GM12875 (cell line): ENCODE measurements around the gene SPIRE1.

Source experiments
- H3K4me3 ChIP-seq: one replicate; pipeline ENCODE4 v1.5.1; 2011; ENCODE audit warnings: low read depth, low read length, control low read depth
- TF ChIP-seq, protein P1 (sequence below): IDR thresholded peaks from 2 replicates; pipeline ENCODE4 v1.5.1; 2011; ENCODE audit warnings: low read depth, mild to moderate bottlenecking, control low read depth, inconsistent platforms, low read length, moderate library complexity, borderline replicate concordance; ENCODE audit not compliant: insufficient read depth

SPIRE1 gene

DNA sequence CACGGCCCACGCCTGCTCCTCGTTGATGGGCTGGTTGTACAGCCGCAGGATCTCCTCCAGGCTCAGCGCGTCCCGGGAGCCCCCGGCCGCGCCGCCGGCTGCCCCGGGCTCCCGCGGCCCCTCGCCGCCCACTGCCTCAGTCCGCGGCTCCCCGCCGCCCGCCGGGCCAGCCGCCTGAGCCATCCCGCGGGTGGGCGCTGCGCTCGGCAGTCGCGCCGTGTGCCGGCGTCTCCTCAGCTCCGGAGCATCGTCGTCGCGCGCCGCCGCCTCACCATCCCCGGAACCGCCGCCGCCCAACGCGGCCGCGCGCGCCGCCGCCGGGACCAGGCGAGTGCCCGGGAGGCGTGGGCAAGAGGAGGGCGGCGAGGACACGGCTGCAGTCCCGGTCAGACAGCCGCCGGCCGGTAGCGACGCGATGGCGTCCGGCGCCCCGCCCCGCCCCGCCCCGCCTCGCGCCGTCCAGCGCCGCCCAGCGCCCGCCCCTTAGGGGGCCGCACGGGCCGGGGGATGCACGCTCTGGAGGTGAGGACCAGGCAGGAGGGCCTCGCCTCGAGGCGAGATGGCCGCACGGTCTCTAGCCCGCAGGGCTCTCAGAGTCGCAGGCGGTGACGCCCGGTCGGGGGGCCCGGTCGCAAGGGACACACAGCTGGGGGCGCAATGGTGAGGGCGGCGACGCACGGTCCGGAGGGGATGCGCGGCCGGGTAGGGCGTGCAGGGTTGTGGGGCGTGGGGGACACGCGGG lies at the start of gene SPIRE1:
TSS of gene SPIRE1 (minus strand) at position 424 of the 742 bp plus-strand sequence. CDS start at position 183, 241 bp downstream.
- TF ChIP-seq, protein P1, sequence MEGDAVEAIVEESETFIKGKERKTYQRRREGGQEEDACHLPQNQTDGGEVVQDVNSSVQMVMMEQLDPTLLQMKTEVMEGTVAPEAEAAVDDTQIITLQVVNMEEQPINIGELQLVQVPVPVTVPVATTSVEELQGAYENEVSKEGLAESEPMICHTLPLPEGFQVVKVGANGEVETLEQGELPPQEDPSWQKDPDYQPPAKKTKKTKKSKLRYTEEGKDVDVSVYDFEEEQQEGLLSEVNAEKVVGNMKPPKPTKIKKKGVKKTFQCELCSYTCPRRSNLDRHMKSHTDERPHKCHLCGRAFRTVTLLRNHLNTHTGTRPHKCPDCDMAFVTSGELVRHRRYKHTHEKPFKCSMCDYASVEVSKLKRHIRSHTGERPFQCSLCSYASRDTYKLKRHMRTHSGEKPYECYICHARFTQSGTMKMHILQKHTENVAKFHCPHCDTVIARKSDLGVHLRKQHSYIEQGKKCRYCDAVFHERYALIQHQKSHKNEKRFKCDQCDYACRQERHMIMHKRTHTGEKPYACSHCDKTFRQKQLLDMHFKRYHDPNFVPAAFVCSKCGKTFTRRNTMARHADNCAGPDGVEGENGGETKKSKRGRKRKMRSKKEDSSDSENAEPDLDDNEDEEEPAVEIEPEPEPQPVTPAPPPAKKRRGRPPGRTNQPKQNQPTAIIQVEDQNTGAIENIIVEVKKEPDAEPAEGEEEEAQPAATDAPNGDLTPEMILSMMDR: no peak
- peak within 1 kb of the TSS; percentile 66 for H3K4me3 ChIP-seq

DNA sequence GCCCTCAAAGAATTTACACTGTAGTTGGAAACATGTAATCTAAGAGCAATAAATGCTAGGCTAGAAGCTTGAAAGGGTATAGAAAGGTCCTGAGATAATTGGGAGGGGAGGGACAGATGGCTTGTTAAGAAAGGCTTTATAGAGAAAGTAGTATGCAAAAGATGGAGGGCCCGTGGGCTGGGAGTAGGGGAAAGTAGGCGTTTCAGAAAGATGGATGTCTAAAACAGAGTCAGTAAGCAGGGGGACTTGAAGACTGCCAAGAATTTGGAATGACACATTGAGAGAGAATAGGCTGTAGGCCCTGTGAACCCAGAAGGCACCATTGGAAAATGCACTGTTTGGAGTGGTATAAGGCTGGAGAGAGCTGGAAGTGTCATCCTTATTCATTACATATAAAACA lies 45.8 kb upstream of the SPIRE1 start:
- peak overlapping the region; percentile 98 for H3K4me3 ChIP-seq
- TF ChIP-seq, protein P1: no peak

DNA sequence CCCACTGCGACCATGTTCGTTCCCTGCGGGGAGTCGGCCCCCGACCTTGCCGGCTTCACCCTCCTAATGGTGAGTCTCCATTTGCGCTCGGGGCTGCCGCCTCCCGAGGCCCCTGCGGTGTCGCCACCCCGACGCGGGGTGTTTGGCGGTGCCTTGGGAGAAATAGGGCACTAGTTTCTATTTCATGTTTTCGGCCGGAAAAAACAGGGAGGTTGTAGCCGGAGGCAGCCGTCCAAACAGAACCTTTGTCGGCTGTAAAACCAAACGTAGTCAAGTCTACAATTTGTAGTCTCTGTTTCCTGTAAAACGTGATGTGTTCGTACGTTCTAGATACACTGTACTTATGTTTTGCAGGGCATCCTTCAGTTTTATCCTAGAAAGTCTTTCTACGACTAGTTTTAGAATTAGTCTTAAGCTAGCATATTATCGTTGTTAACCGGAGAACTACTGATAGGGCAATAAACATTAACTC lies 45.2 kb upstream of the SPIRE1 start:
- peak overlapping the region; percentile 98 for H3K4me3 ChIP-seq
- TF ChIP-seq, protein P1: no peak

DNA sequence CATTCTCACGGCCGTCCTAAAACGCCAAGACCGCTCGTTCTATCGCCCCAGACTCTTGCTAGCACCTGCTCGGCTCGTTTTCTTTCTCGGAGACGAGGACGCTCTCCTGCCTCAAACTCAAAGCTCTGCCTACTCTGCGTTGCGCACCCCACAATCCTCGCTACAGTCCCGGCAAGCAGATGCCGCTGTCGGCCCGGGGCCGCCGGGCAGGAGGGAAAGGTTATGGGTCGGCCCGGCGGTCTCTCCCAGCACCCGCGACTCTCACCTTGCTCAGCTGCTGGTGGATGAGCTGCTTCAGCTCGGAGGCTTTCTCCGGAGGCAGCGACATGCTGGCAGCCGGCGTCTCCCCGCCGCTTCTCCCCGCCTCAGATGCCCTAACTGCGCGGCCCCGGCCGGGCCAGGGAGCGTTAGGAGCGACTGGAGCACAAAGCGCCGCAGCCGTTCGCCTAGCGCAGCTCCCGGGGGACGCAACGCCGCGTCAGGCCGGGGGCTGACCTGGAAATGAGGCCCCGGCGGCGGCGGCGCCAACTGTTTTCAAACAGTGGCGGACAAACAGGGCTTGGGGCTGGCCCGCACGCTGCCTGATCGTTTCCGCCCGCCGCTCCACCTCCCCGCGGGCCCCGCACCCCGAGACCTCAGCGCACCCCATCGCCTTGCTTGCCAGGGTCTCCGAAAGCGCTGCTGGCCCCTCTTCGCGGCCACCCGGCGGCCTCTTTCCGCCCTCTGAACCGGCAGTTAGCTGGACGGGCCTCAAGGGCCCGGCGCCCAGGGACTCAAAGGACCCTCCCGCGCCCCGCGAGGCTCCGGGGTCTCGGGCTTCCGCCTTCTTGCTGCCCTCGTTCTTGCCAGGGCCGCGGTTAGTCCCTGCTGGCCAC lies 44.6 kb upstream of the SPIRE1 start, which contains the start of the genes CEP76 and PSMG2:
TSS of gene CEP76 (minus strand) at position 503 of the 875 bp plus-strand sequence. CDS start at position 328, 175 bp downstream.
TSS of gene PSMG2 (plus strand) at position 822 of the 875 bp plus-strand sequence. CDS start 66 bp downstream, outside the sequence.
- TF ChIP-seq, protein P1: no peak
- H3K4me3 ChIP-seq: peak within 1 kb of the TSS; percentile 98

DNA sequence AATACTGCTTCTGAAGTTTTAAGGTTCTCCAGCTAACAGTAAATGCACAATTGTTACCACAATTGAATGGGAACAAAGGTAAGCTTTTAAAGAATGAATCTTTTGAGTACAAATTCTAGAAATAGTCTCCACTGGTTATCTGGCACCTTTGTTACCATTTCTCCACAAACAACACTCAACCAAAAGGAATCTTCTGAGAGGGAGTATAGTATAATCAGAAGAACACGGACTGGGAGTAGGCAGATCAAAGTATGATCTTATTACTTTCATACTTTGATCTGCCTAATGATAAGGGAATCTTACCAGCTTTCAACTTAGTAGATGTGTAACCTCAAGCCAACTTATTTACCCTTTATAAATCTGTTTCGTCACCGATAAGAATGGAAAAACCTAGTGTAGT lies 43.3 kb upstream of the SPIRE1 start:
- no peak overlapping the region for H3K4me3 ChIP-seq
- TF ChIP-seq, protein P1: no peak

DNA sequence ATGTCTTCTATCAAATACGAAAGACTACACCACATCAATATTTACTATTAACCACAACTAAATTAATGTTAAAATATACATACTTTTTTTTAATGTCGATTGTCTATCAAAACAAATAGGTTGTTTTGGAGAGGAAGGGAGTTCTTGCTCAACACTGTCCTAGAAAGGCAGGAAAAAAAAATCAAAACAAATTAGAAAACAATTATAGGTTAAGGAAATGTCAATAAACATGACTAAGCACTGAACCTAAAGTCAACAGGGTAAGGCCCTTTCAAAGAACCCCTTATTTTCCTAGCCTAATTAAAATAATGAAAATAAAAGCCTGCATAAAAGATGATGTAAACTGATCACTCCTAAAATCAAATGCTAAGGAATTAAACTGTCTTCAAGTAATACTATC lies 41.8 kb upstream of the SPIRE1 start:
- TF ChIP-seq, protein P1: no peak
- H3K4me3 ChIP-seq: no peak overlapping the region
